GM12873 (cell line): ENCODE results near the gene CDR2.

ENCODE experiments used
- CTCF ChIP-seq: IDR thresholded peaks from 2 replicates; pipeline ENCODE4 v1.5.1; 2012; ENCODE audit warnings: low read depth, mild to moderate bottlenecking, moderate library complexity, low read length, control low read depth; ENCODE audit not compliant: insufficient read depth; ENCODE audit errors: missing control alignments

The CDR2 gene

GRCh38 chr16:22394121-22394520 lies 19.7 kb upstream of the CDR2 start:
- no peak for TF ChIP-seq CTCF

- no peak for TF ChIP-seq CTCF
These were observed 13.8 kb upstream of the CDR2 start for GRCh38 chr16:22388101-22388644.

- no peak for TF ChIP-seq CTCF
These were observed 12.6 kb upstream of the CDR2 start for GRCh38 chr16:22386976-22387375.

GRCh38 chr16:22385196-22385595 lies 10.8 kb upstream of the CDR2 start:
- TF ChIP-seq CTCF = no peak

- TF ChIP-seq CTCF = no peak
These were observed 9.4 kb upstream of the CDR2 start for GRCh38 chr16:22383827-22384226.

- TF ChIP-seq CTCF = no peak
These were observed 7.0 kb upstream of the CDR2 start for GRCh38 chr16:22381392-22381791.

- TF ChIP-seq CTCF = no peak
These were observed 6.1 kb upstream of the CDR2 start for GRCh38 chr16:22380529-22380928.
